Esophagus muscularis mucosa (tissue), 4 donors: ENCODE measurements around the gene PPM1F. TPM values are rescaled to one million over a fixed set of nuclear protein-coding genes. Genes with fewer than 3 reads are reported as not detected.
"Not testable (repeated sequence)": the region's sequence is repeated elsewhere in the genome, so short reads cannot be mapped to it uniquely, and the experiment has no call there.

ENCODE experiments used
- DNase-seq: peaks from one replicate; pipeline ENCODE4 v3.0.0-alpha.2; 2017; ENCODE audit errors: extremely low spot score
- H3K27ac ChIP-seq, 4 donors: fragments of 200-600 bp; sonication (generic); replicated peaks in 1 of 4; 1 replicate in 3 of 4; 2 replicates in 1 of 4; pipeline ENCODE4 v1.5.1; 2016 to 2019; ENCODE audit warnings: mild to moderate bottlenecking in 1 of 4
- H3K27me3 ChIP-seq, 4 donors: fragments of 200-600 bp; sonication (generic); one replicate each; pipeline versions ENCODE4 v1.5.1 to v1.6.0; 2016 to 2019
- H3K36me3 ChIP-seq, 4 donors: fragments of 200-600 bp; sonication (generic); one replicate each; pipeline ENCODE4 v1.5.1; 2016 to 2019
- H3K4me1 ChIP-seq, 4 donors: fragments of 200-600 bp; sonication (generic); one replicate each; pipeline ENCODE4 v1.5.1; 2016 to 2019
- H3K4me3 ChIP-seq, 4 donors: fragments of 200-600 bp; sonication (generic); 1 replicate in 2 of 4; 2 replicates in 2 of 4; pipeline ENCODE4 v1.5.1; 2016 to 2019; ENCODE audit warnings: mild to moderate bottlenecking in 4 of 4, moderate library complexity in 1 of 4
- H3K9me3 ChIP-seq, 4 donors: fragments of 200-600 bp; sonication (generic); 1 replicate in 3 of 4; 2 replicates in 1 of 4; pipeline ENCODE4 v1.5.1; 2016 to 2019
- CTCF ChIP-seq, 3 experiments: fragments of 200-600 bp in 2 of 3; fragments of 450-650 bp in 1 of 3; sonication (generic) in 2 of 3; IDR thresholded peaks; one replicate each; pipeline ENCODE4 v1.5.1; 2017 to 2019; ENCODE audit warnings: antibody characterized with exemption in 3 of 3, mild to moderate bottlenecking in 2 of 3, moderate library complexity in 1 of 3
- EP300 ChIP-seq: sonication (generic); formaldehyde crosslinking; IDR thresholded peaks from one replicate; pipeline ENCODE4 v1.6.1; 2017; ENCODE audit warnings: antibody characterized with exemption
- POLR2A ChIP-seq: fragments of 450-650 bp; IDR thresholded peaks from one replicate; pipeline ENCODE4 v1.6.1; 2017; ENCODE audit warnings: antibody characterized with exemption, moderate library complexity, mild to moderate bottlenecking, low read depth
- POLR2AphosphoS5 ChIP-seq, 2 donors: sonication (generic); formaldehyde crosslinking; IDR thresholded peaks; one replicate each; pipeline ENCODE4 v1.6.1; 2017; ENCODE audit warnings: antibody characterized with exemption in 2 of 2
- WGBS: methylation state at CpG from one replicate; pipeline ENCODE4 v1.1.5; 2018; 5-methylcytosine and 5-hydroxymethylcytosine counted together
- intact Hi-C: fragments of 100-400 bp; cut with DNase I; formaldehyde crosslinking; loops from one replicate; pipeline ENCODE4 v1.15.1; 2023
- total RNA-seq, 4 donors: library from RNA; depleted of rRNA; stranded (reverse); fragments of >200 nt; gene quantifications; one replicate each; pipeline versions ENCODE4 v1.1.0 to v1.2.1, GENCODE V29; 2016

PPM1F gene
- total RNA-seq, 4 donors from 2014 or later = 30.3 to 88.5 (median 74.1) TPM

GRCh38 chr22:21896951-21897513 is 55.6 kb downstream of the PPM1F start:
- H3K9me3 ChIP-seq = no peaks in the 10 kb centered on the region
- no peak for DNase-seq
- no peak overlapping the region for H3K27ac ChIP-seq
- no peaks in the 10 kb centered on the region for H3K4me1 ChIP-seq
- intact Hi-C loops = no loop called here
- H3K27me3 ChIP-seq = no peaks in the 10 kb centered on the region
- WGBS = 91% methylated on average over 5 of the region's 5 CpGs
- no peaks in the 10 kb centered on the region for H3K36me3 ChIP-seq
- TF ChIP-seq CTCF (IDR thresholded peaks at IDR 0.05) = no peak
- no peak for TF ChIP-seq POLR2AphosphoS5 (IDR thresholded peaks at IDR 0.05)
- TF ChIP-seq EP300 = no peak
- no peak for TF ChIP-seq POLR2A
- no peak overlapping the region for H3K4me3 ChIP-seq

- H3K4me3 ChIP-seq, H3K4me1 ChIP-seq, H3K27me3 ChIP-seq, H3K27ac ChIP-seq, DNase-seq, intact Hi-C loops, H3K9me3 ChIP-seq, H3K36me3 ChIP-seq: not testable (repeated sequence)
- 86% methylated on average over 4 of the region's 4 CpGs for WGBS
Observed at GRCh38 chr22:21896275-21896674, 56.4 kb downstream of the PPM1F start.

- no peaks in the 10 kb centered on the region for H3K27me3 ChIP-seq
- no peaks in the 10 kb centered on the region for H3K4me1 ChIP-seq
- no peak for DNase-seq
- H3K27ac ChIP-seq = no peak overlapping the region
- intact Hi-C loops = no loop called here
- TF ChIP-seq POLR2AphosphoS5 (IDR thresholded peaks at IDR 0.05) = no peak
- no peak for TF ChIP-seq EP300
- no peak for TF ChIP-seq POLR2A
- TF ChIP-seq CTCF (IDR thresholded peaks at IDR 0.05) = no peak
- H3K4me3 ChIP-seq = no peak overlapping the region
- no peaks in the 10 kb centered on the region for H3K9me3 ChIP-seq
- 93% methylated on average over 8 of the region's 8 CpGs for WGBS
- no peaks in the 10 kb centered on the region for H3K36me3 ChIP-seq
Observed at GRCh38 chr22:21894799-21895198, 57.8 kb downstream of the PPM1F start.

- H3K4me3 ChIP-seq = no peak overlapping the region
- intact Hi-C loops = no loop called here
- 95% methylated on average over 10 of the region's 10 CpGs for WGBS
- H3K27me3 ChIP-seq = no peaks in the 10 kb centered on the region
- H3K4me1 ChIP-seq = no peaks in the 10 kb centered on the region
- DNase-seq = no peak
- no peak for TF ChIP-seq EP300
- TF ChIP-seq POLR2AphosphoS5 (IDR thresholded peaks at IDR 0.05) = no peak
- TF ChIP-seq POLR2A = no peak
- TF ChIP-seq CTCF (IDR thresholded peaks at IDR 0.05) = no peak
- no peaks in the 10 kb centered on the region for H3K9me3 ChIP-seq
- no peak overlapping the region for H3K27ac ChIP-seq
- H3K36me3 ChIP-seq = no peaks in the 10 kb centered on the region
Observed at GRCh38 chr22:21889251-21889990, 63.2 kb downstream of the PPM1F start.

- intact Hi-C loops = no loop called here
Observed at GRCh38 chr22:21887841-21888240, 64.8 kb downstream of the PPM1F start.

GRCh38 chr22:21883930-21884329 is 68.7 kb downstream of the PPM1F start:
- H3K36me3 ChIP-seq, H3K4me1 ChIP-seq, intact Hi-C loops, H3K27me3 ChIP-seq, H3K4me3 ChIP-seq, H3K9me3 ChIP-seq, DNase-seq, H3K27ac ChIP-seq: not testable (repeated sequence)
- WGBS = 98% methylated on average over 8 of the region's 26 CpGs

More at GRCh38 chr22:21887841-21888240, 64.8 kb downstream of the PPM1F start:
- H3K4me3 ChIP-seq = no peak overlapping the region
- no peaks in the 10 kb centered on the region for H3K27me3 ChIP-seq
- H3K27ac ChIP-seq = no peak overlapping the region
- TF ChIP-seq EP300 (no peak), POLR2A (no peak), CTCF (IDR thresholded peaks at IDR 0.05) (no peak), POLR2AphosphoS5 (IDR thresholded peaks at IDR 0.05) (no peak)
- no peak for DNase-seq
- H3K36me3 ChIP-seq = no peaks in the 10 kb centered on the region
- H3K9me3 ChIP-seq = no peaks in the 10 kb centered on the region
- H3K4me1 ChIP-seq = no peaks in the 10 kb centered on the region

- H3K36me3 ChIP-seq, H3K9me3 ChIP-seq, H3K4me1 ChIP-seq, H3K27me3 ChIP-seq, DNase-seq, H3K4me3 ChIP-seq, H3K27ac ChIP-seq, intact Hi-C loops: not testable (repeated sequence)
- 76% methylated on average over 3 of the region's 7 CpGs for WGBS
Observed at GRCh38 chr22:21882754-21883333, 69.8 kb downstream of the PPM1F start.
